Skeletal muscle satellite cell (primary cell): Measurements from ENCODE around the gene ABTB1.

ENCODE experiments used
- H3K27me3 ChIP-seq: 2 replicates; pipeline ENCODE4 v1.7.0; 2013; ENCODE audit warnings: low read length; ENCODE audit not compliant: control insufficient read depth, insufficient read depth
- H3K36me3 ChIP-seq: 2 replicates; pipeline ENCODE4 v1.7.0; 2013; ENCODE audit warnings: mild to moderate bottlenecking, control low read depth, low read length; ENCODE audit not compliant: insufficient read depth
- H3K4me1 ChIP-seq: 2 replicates; pipeline ENCODE4 v1.7.0; 2013; ENCODE audit warnings: low read length; ENCODE audit not compliant: control insufficient read depth, insufficient read depth
- H3K4me2 ChIP-seq: 2 replicates; pipeline ENCODE4 v1.7.0; 2013; ENCODE audit warnings: mild to moderate bottlenecking, low read length
- H3K4me3 ChIP-seq: 2 replicates; pipeline ENCODE4 v1.7.0; 2013; ENCODE audit warnings: low read length
- H3K9ac ChIP-seq: 2 replicates; pipeline ENCODE4 v1.7.0; 2013; ENCODE audit warnings: mild to moderate bottlenecking, low read depth, low read length, moderate library complexity
- H3K9me3 ChIP-seq: replicated peaks from 2 replicates; pipeline ENCODE4 v1.7.0; 2013; ENCODE audit warnings: mild to moderate bottlenecking, control low read depth, low read length

ABTB1 gene

DNA sequence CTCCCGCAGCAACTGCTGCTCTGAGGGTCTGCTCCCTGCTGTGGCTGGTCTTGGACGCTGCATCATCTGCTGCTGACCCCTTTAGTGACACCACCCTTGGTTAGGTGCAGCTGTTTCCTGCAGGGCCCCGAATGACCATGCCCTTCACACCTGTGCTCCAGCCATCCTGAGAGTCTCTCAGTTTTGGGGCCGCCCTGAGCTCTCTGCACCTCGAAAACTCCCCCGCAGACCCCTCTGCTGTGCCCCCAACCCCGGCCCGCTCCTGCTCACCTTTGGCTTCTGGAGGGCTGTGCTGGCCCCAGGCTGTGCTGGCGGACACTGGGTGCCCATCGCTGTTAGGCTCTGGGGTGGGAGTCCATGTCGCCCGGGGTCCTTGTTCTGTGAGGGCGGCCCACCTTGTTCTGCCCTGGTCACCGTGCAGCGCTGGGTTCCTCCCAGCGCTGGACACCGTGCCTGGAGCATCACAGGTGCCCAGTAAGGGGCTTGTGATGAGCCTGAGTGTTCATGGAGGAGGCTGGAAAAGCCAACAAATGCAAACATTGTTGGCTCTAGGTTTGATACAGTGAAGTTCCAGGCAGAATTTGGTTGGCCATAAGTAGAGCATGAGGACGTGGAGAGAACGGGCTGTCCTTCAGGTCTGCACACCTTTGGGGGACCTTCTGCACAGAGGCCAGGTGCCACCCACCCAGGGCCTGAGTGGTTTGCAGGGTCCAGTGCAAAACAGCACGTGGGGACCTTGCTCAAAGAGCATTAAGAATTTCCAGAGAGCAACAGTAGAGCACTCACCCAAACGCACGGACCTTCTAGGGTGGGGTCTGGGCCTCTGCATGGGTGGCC is 12.3 kb downstream of the ABTB1 start:
- Histone ChIP-seq H3K9ac (no peak overlapping the region), H3K4me3 (no peak overlapping the region), H3K4me1 (peaks cover 23% of the 10 kb centered on the region), H3K36me3 (no peaks in the 10 kb centered on the region), H3K9me3 (no peaks in the 10 kb centered on the region), H3K4me2 (no peak overlapping the region), H3K27me3 (no peaks in the 10 kb centered on the region)

DNA sequence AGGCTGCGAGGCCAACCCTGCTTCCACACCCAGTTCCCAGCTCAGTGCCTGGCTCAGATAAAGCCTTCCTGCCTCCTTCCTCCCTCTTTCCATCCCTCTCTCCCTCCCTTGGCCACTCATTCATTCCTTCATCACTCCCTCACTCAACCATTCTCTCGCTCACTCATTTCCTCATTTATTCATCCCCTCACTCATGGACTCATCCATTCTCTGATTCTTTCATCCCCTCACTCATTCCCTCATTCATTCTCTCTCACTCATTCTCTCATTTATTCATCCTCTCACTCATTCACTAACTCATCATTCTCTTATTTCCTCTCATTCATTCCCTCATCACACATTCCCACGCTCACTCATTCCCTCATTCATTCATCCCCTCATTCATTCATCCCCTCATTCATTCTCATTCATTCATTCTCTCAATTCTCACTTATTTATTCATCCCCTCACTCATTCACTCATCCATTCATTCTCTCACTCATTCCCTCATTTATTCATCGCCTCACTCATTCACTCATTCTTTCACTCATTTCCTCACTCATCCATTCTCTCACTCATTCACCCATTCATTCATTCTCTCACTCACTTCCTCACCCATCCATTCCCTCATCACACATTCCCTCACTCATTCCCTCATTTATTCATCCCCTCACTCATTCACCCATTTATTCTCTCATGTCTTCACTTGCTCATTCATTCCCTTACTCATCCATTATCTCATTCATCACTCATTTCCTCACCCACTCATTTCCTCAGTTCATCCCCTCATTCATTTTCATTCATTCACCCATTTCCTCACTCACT is 13.2 kb downstream of the ABTB1 start:
- Histone ChIP-seq H3K4me2 (no peak overlapping the region), H3K9me3 (no peaks in the 10 kb centered on the region), H3K4me3 (no peak overlapping the region), H3K9ac (no peak overlapping the region), H3K4me1 (peaks cover 31% of the 10 kb centered on the region), H3K27me3 (no peaks in the 10 kb centered on the region), H3K36me3 (no peaks in the 10 kb centered on the region)

DNA sequence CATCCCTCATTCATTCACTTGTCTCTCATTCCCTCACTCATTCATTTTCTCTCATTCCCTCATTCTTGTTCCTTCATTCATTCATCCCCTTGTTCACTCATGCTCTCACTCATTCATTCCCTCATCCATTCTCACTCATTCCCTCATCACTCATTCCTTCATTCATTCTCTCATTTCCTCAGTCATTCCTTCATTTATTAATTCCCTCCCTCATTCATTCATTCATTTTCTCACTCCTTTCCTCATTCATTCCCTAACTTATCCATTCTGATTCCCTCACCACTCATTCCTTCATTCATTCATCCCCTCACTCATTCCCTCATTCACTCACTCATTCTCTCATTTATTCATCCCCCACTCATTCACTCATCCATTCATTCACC is 13.8 kb downstream of the ABTB1 start:
- Histone ChIP-seq H3K9ac (no peak overlapping the region), H3K36me3 (peaks cover under 1% of the 10 kb centered on the region), H3K9me3 (no peaks in the 10 kb centered on the region), H3K4me2 (no peak overlapping the region), H3K4me3 (no peak overlapping the region), H3K4me1 (peaks cover 37% of the 10 kb centered on the region), H3K27me3 (no peaks in the 10 kb centered on the region)

DNA sequence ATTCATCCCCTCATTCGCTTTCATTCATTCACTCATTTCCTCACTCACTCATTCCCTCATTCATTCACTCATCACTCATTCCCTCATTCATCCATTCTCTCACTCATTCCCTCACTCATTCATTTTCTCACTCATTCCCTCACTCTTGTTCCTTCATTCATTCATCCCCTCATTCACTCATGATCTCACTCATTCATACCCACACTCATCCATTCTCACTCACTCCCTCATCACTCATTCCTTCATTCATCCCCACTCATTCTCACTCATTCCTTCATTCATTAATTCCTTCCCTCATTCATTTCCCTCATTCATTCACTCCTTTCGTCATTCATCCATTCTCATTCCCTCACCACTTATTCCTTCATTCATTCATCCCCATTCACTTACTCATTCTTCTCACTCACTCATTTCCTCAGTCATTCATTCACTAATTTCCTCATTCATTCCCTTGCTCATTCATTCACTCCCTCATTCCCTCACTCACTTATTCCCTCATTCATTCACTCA is 14.5 kb downstream of the ABTB1 start:
- Histone ChIP-seq H3K4me1 (peaks cover 40% of the 10 kb centered on the region), H3K4me3 (no peak overlapping the region), H3K27me3 (no peaks in the 10 kb centered on the region), H3K9me3 (no peaks in the 10 kb centered on the region), H3K9ac (no peak overlapping the region), H3K4me2 (no peak overlapping the region), H3K36me3 (peaks cover 8% of the 10 kb centered on the region)

DNA sequence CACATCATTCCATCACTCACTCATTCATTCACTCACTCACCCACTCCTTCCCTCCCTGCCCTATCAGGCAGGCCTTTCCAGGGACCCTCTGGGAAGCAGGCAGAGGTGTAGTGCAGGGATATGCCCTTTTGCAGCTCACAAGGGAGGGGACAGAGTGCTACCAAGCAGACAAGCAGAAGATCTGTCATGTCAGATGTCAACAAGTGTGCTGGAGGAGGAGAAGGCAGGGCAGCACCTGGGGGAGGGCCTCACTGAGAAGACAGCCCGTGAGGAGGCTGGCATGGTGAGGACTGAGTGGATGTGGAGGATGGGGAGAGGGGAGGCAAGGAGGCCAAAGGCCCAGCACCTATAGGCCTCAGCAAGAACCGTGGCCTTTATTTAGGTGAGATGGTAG is 15.3 kb downstream of the ABTB1 start:
- Histone ChIP-seq H3K4me2 (no peak overlapping the region), H3K9me3 (no peaks in the 10 kb centered on the region), H3K27me3 (no peaks in the 10 kb centered on the region), H3K9ac (no peak overlapping the region), H3K36me3 (peaks cover 11% of the 10 kb centered on the region), H3K4me1 (peaks cover 40% of the 10 kb centered on the region), H3K4me3 (no peak overlapping the region)

DNA sequence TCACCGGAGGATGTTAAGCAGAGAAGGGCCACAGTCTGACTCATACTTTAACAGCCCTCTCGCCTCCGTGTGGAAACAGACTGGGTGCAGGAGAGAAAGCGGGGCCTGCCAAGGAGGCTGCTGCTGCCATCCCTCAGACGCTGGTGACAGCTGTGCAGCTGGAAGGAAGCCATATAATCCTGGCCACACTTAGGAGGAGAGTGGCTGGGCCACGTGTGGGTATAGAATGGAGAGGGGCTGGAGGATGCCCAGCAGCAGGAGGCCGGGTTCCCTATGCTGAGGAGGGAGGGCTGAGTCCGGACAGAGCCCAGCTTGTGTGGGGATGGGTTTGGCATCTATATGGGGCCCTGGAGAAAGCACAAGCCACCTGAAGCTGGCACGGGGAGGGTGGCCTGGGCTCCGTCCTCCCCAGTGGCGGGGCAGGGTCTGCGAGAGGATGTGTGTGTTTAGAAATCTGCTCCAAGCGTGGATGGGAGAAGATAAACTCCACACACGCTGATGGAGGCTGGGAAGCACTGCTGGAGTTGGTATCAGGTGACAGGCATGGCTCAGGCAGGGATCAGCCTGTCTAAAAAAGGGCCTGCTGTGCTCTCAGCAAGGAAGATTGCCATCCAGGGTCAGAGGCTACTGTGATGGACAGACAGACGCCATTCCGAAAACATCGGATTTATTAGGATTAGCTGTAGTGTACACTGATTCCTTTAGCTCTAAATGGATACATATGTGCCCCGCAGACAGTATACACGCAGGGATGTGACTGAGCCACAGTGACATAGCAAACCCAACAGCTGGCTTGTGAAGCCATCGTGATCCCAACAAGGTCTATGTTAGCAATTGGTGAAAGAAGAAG is 15.9 kb downstream of the ABTB1 start:
- peaks cover 40% of the 10 kb centered on the region for H3K4me1 ChIP-seq
- H3K4me2 ChIP-seq: peak overlapping the region; percentile 10
- peaks cover 17% of the 10 kb centered on the region for H3K36me3 ChIP-seq
- peak overlapping the region; percentile 78 for H3K9ac ChIP-seq
- H3K9me3 ChIP-seq: no peaks in the 10 kb centered on the region
- H3K27me3 ChIP-seq: no peaks in the 10 kb centered on the region
- H3K4me3 ChIP-seq: no peak overlapping the region

DNA sequence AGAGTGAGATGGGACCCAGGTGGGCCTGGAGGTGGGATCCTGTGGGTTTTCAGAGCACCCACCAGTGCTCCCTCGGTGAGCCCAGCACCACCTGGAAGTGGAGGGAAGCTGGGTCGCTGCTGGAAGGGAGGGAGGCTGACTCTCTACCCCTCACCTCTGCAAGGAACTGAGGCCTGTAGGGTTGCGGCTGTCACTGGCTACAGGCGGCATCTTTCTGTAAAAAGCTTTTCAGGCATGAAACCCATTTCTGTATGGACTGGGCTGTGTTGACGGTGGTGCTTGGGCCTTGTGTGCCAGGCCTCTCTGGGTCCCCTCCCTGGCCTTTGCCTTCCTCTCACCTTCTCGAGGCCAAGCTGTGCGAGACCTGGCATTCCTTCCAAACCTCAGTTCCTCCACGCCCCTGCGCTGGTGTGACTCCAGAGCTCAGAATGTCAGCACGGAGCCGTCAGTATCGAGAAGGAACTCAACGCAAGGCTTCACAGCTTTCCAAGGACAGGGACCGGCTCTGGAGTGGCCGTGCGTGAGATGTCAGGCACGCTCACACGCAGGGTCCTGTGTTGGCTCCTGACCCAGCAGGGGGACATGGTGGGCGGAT is 16.6 kb downstream of the ABTB1 start:
- Histone ChIP-seq H3K27me3 (no peaks in the 10 kb centered on the region), H3K4me1 (peaks cover 40% of the 10 kb centered on the region), H3K9ac (peak overlapping the region; percentile 78), H3K36me3 (peaks cover 19% of the 10 kb centered on the region), H3K4me2 (no peak overlapping the region), H3K4me3 (no peak overlapping the region), H3K9me3 (no peaks in the 10 kb centered on the region)

DNA sequence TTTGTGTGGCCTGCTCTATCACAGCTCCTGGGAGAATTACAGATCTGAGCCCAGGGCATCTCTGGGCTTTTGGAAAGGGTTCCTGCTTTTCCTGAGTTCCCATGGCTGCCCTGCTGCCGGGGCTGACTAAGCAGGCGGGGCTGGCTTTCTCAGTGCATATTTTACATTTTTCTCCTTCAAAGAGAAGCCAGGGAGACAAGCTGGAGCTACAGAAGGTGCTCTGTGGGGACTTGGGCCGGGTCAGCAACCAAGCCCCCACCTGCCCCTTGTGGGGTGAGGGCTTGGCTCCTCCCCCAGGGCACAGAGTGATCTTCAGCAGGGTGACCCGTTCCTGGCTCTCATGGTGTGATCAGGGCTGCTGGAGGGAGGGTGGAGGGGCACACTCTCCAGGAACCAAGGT is 17.4 kb downstream of the ABTB1 start:
- H3K9ac ChIP-seq: peak overlapping the region; percentile 78
- no peaks in the 10 kb centered on the region for H3K9me3 ChIP-seq
- peaks cover 40% of the 10 kb centered on the region for H3K4me1 ChIP-seq
- H3K27me3 ChIP-seq: no peaks in the 10 kb centered on the region
- no peak overlapping the region for H3K4me3 ChIP-seq
- H3K36me3 ChIP-seq: peaks cover 19% of the 10 kb centered on the region
- H3K4me2 ChIP-seq: peak overlapping the region; percentile 58

DNA sequence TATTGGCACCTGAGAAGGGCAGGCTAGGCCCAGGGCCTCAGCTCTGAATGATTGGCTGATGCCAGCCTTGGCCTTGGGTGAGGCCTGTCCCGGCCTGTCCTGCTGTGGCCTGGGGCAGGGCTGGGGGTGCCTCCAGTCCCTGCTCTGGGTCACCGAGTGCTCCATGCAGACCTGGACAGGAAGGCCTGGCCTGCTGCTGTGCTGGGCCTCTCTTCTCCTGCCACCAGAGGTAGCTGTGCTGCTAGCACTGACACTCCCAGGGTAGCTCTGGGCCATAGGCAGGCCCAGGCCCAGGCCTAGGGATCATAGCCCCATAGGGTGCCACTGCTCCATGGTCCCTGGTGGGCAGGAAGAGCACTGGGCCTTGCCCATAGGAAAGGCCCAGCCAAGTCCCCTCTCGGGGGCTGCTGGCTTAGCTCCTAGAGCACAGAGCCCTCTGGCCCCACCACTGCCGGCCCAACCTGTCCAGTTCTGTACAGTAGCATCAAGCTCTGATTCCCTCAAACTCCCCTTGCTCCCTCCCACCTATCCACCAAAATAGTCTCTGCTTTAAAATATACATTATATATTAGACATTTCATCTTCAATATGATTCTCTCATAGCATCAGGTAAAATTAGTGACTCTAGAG is 18.2 kb downstream of the ABTB1 start:
- H3K4me1 ChIP-seq: peaks cover 41% of the 10 kb centered on the region
- peaks cover 19% of the 10 kb centered on the region for H3K36me3 ChIP-seq
- H3K9me3 ChIP-seq: no peaks in the 10 kb centered on the region
- no peaks in the 10 kb centered on the region for H3K27me3 ChIP-seq
- no peak overlapping the region for H3K4me3 ChIP-seq
- peak overlapping the region; percentile 78 for H3K9ac ChIP-seq
- H3K4me2 ChIP-seq: peak overlapping the region; percentile 58

DNA sequence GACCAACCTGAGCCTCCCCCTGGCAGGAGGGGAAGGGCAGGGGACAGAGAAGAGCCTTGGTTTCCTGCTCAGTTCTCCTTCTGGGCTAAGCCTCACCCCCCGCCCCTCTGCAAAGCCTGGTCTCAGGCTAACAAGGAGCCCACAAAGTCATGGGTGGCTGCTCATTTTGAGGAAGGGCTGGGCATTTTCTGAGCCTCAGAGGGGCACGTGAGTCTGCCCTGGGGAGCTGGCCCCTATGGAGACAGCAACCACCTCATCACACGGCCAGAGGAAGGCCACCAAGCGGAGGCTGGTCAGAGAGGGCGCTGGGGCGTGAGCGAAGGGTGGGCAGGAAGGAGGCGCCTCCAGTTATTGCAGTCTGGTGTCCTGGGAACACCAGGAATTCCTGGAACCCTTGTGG is 18.7 kb downstream of the ABTB1 start:
- H3K27me3 ChIP-seq: no peaks in the 10 kb centered on the region
- peak overlapping the region; percentile 78 for H3K9ac ChIP-seq
- H3K9me3 ChIP-seq: no peaks in the 10 kb centered on the region
- H3K36me3 ChIP-seq: peaks cover 19% of the 10 kb centered on the region
- no peak overlapping the region for H3K4me3 ChIP-seq
- no peak overlapping the region for H3K4me2 ChIP-seq
- peaks cover 47% of the 10 kb centered on the region for H3K4me1 ChIP-seq
